ENCODE results near the gene ELP4. TPM values are rescaled to one million over a fixed set of nuclear protein-coding genes. Genes with fewer than 3 reads are reported as not detected.
"Not testable (repeated sequence)": the region's sequence is repeated elsewhere in the genome, so short reads cannot be mapped to it uniquely, and the experiment has no call there.

The ELP4 gene
- total RNA-seq, 1 donor from 2014 or later = 17.3 TPM

- no peak for DNase-seq (ENCODE audit: extremely low read depth, low read depth, low spot score)
Measured at GRCh38 chr11:31692466-31692865, 182.9 kb downstream of the ELP4 start.

- not testable (repeated sequence) for DNase-seq (ENCODE audit: extremely low read depth, low read depth, low spot score)
Measured at GRCh38 chr11:31697049-31697448, 187.5 kb downstream of the ELP4 start.

- no peak for DNase-seq (ENCODE audit: extremely low read depth, low read depth, low spot score)
Measured at GRCh38 chr11:31699066-31699465, 189.5 kb downstream of the ELP4 start.

- no peak for DNase-seq (ENCODE audit: extremely low read depth, low read depth, low spot score)
Measured at GRCh38 chr11:31702966-31703365, 193.4 kb downstream of the ELP4 start.

- no peak for DNase-seq (ENCODE audit: extremely low read depth, low read depth, low spot score)
Measured at GRCh38 chr11:31706357-31706756, 196.8 kb downstream of the ELP4 start.

- no peak for DNase-seq (ENCODE audit: extremely low read depth, low read depth, low spot score)
Measured at GRCh38 chr11:31711137-31711536, 201.6 kb downstream of the ELP4 start.

- DNase-seq (ENCODE audit: extremely low read depth, low read depth, low spot score) = no peak
Measured at GRCh38 chr11:31712851-31713250, 203.3 kb downstream of the ELP4 start.

GRCh38 chr11:31714840-31715239 lies 205.3 kb downstream of the ELP4 start:
- DNase-seq (ENCODE audit: extremely low read depth, low read depth, low spot score) = no peak

GRCh38 chr11:31720225-31720624 lies 210.7 kb downstream of the ELP4 start:
- DNase-seq (ENCODE audit: extremely low read depth, low read depth, low spot score) = no peak

GRCh38 chr11:31720671-31721365 lies 211.3 kb downstream of the ELP4 start:
- no peak for DNase-seq (ENCODE audit: extremely low read depth, low read depth, low spot score)

- DNase-seq (ENCODE audit: extremely low read depth, low read depth, low spot score) = no peak
Measured at GRCh38 chr11:31722754-31723153, 213.2 kb downstream of the ELP4 start.

- no peak for DNase-seq (ENCODE audit: extremely low read depth, low read depth, low spot score)
Measured at GRCh38 chr11:31725176-31725575, 215.6 kb downstream of the ELP4 start.

- DNase-seq (ENCODE audit: extremely low read depth, low read depth, low spot score) = no peak
Measured at GRCh38 chr11:31728432-31728831, 218.9 kb downstream of the ELP4 start.

GRCh38 chr11:31740131-31740530 lies 230.6 kb downstream of the ELP4 start:
- DNase-seq (ENCODE audit: extremely low read depth, low read depth, low spot score) = no peak

GRCh38 chr11:31740731-31741368 lies 231.3 kb downstream of the ELP4 start:
- not testable (repeated sequence) for DNase-seq (ENCODE audit: extremely low read depth, low read depth, low spot score)

- no peak for DNase-seq (ENCODE audit: extremely low read depth, low read depth, low spot score)
Measured at GRCh38 chr11:31747581-31747980, 238.0 kb downstream of the ELP4 start.

GRCh38 chr11:31757260-31757835 lies 247.8 kb downstream of the ELP4 start:
- no peak for DNase-seq (ENCODE audit: extremely low read depth, low read depth, low spot score)

GRCh38 chr11:31761636-31762035 lies 252.1 kb downstream of the ELP4 start:
- DNase-seq (ENCODE audit: extremely low read depth, low read depth, low spot score) = no peak

GRCh38 chr11:31763296-31763695 lies 253.7 kb downstream of the ELP4 start:
- no peak for DNase-seq (ENCODE audit: extremely low read depth, low read depth, low spot score)

GRCh38 chr11:31764261-31764660 lies 254.7 kb downstream of the ELP4 start:
- DNase-seq (ENCODE audit: extremely low read depth, low read depth, low spot score) = no peak

GRCh38 chr11:31764766-31765165 lies 255.2 kb downstream of the ELP4 start:
- no peak for DNase-seq (ENCODE audit: extremely low read depth, low read depth, low spot score)

- DNase-seq (ENCODE audit: extremely low read depth, low read depth, low spot score) = no peak
Measured at GRCh38 chr11:31767066-31767465, 257.5 kb downstream of the ELP4 start.

Measured in glomerular endothelial cell (primary cell).